Aorta (tissue), 5 donors: ENCODE data around the gene RESP18. TPM values are rescaled to one million over a fixed set of nuclear protein-coding genes. Genes with fewer than 3 reads are reported as not detected.

Experiments used
- ATAC-seq: fragments of 200-7000 bp; cut with Tn5 transposase; one replicate; pipeline ENCODE4 v1.9.1; 2022; ENCODE audit warnings: moderate library complexity; ENCODE audit not compliant: low FRiP score
- DNase-seq, 2 donors: peaks; one replicate each; pipeline ENCODE4 v3.0.0-alpha.2; 2020
- H3K27ac ChIP-seq, 2 donors: one replicate each; pipeline ENCODE4 v1.5.1; 2013; ENCODE audit warnings: low read length in 2 of 2, mild to moderate bottlenecking in 2 of 2, moderate library complexity in 2 of 2, control low read depth in 1 of 2, inconsistent platforms in 1 of 2, low read depth in 1 of 2
- H3K27me3 ChIP-seq, 2 donors: one replicate each; pipeline ENCODE4 v1.6.1; 2013; ENCODE audit warnings: control low read depth in 1 of 2, low read length in 1 of 2, mild to moderate bottlenecking in 1 of 2, moderate library complexity in 1 of 2; ENCODE audit not compliant: insufficient read depth in 2 of 2, control insufficient read depth in 1 of 2
- H3K36me3 ChIP-seq, 2 donors: one replicate each; pipeline ENCODE4 v1.6.1; 2013; ENCODE audit warnings: control low read depth in 1 of 2, low read length in 1 of 2, mild to moderate bottlenecking in 1 of 2; ENCODE audit not compliant: insufficient read depth in 2 of 2, control insufficient read depth in 1 of 2
- H3K4me1 ChIP-seq, 2 donors: one replicate each; pipeline ENCODE4 v1.6.1; 2013; ENCODE audit warnings: low read length in 2 of 2, control low read depth in 1 of 2, mild to moderate bottlenecking in 1 of 2, moderate library complexity in 1 of 2; ENCODE audit not compliant: insufficient read depth in 2 of 2, control insufficient read depth in 1 of 2
- H3K4me3 ChIP-seq, 2 donors: one replicate each; pipeline ENCODE4 v1.5.1; 2013; ENCODE audit warnings: low read length in 2 of 2, control low read depth in 1 of 2, mild to moderate bottlenecking in 1 of 2
- H3K9me3 ChIP-seq: one replicate; pipeline ENCODE4 v1.6.1; 2013; ENCODE audit warnings: mild to moderate bottlenecking, low read length; ENCODE audit not compliant: control insufficient read depth
- WGBS, 2 donors: extraction: QIAGEN DNeasy Blood & Tissue Kit; methylation state at CpG; one replicate each; pipeline ENCODE4 v1.1.7; 2013; 5-methylcytosine and 5-hydroxymethylcytosine counted together
- intact Hi-C, 2 donors: fragments of 100-400 bp; cut with DNase I; formaldehyde crosslinking; loops; one replicate each; pipeline versions ENCODE4 v1.14.2 to v1.15.0; 2022
- polyA plus RNA-seq, 2 donors: library from polyadenylated mRNA; stranded (reverse); fragments of 200-250 nt; gene quantifications; one replicate each; pipeline ENCODE4 v1.2.3, GENCODE V29; 2013
- total RNA-seq, 2 donors: library from RNA; stranded (reverse); fragmentation: NEBNext Ultra II Directional; extraction: Animal tissue kit (Norgen Biotek cat#: 25700); gene quantifications; one replicate each; pipeline ENCODE4 v1.2.1, GENCODE V29; 2021
- donor health status: healthy with polysubstance abuse.
- donor health status: Bipolar disorder and iron deficiency.
- donor health status: DM: no; HTN: no; CAD: no.
- donor health status: DM: no; HTN: no; CAD: no.
- donor health status: DM: yes; HTN: yes; CAD: no.

The RESP18 gene
- total and polyA plus RNA-seq, 4 donors: not detected

GRCh38 chr2:219298759-219299371 lies 33.7 kb downstream of the RESP18 start:
- Histone ChIP-seq H3K9me3 (no peaks in the 10 kb centered on the region), H3K36me3 (no peaks in the 10 kb centered on the region), H3K4me3 (no peak overlapping the region), H3K27me3 (no peaks in the 10 kb centered on the region), H3K4me1 (no peaks in the 10 kb centered on the region), H3K27ac (no peak overlapping the region)
- WGBS, 2 donors: 20 to 21% methylated on average over 15 of the region's 15 CpGs
- peak; percentile 90 to 96 for DNase-seq
- peak; percentile 86 for ATAC-seq
- intact Hi-C loops: loop anchor here (2.0 to 5.0 kb wide), 2 partner anchors 68 to 127 kb away; partner anchors contain the start of gene SLC23A3 (in 1 of the 2)

GRCh38 chr2:219297766-219298456 lies 34.6 kb downstream of the RESP18 start:
- DNase-seq: no peak
- ATAC-seq: no peak
- no peak overlapping the region for H3K27ac ChIP-seq
- H3K27me3 ChIP-seq: no peaks in the 10 kb centered on the region
- no peak overlapping the region for H3K4me3 ChIP-seq
- intact Hi-C loops: loop anchor here (2.0 to 5.0 kb wide), 2 partner anchors 67 to 126 kb away; partner anchors contain the start of gene SLC23A3 (in 1 of the 2)
- WGBS, 2 donors: 84 to 85% methylated on average over 14 of the region's 14 CpGs
- no peaks in the 10 kb centered on the region for H3K4me1 ChIP-seq
- H3K36me3 ChIP-seq: no peaks in the 10 kb centered on the region
- no peaks in the 10 kb centered on the region for H3K9me3 ChIP-seq

- Histone ChIP-seq H3K27ac (no peak overlapping the region), H3K27me3 (no peaks in the 10 kb centered on the region), H3K4me1 (no peaks in the 10 kb centered on the region), H3K36me3 (no peaks in the 10 kb centered on the region), H3K4me3 (no peak overlapping the region), H3K9me3 (no peaks in the 10 kb centered on the region)
- WGBS, 2 donors: 89 to 92% methylated on average over 25 of the region's 25 CpGs
- no peak for ATAC-seq
- DNase-seq: peak in 1 of 2 donors; percentile 77
- intact Hi-C loops: loop anchor here in 1 of 2 donors (5.0 kb wide), 1 partner anchor 125 kb away; the partner anchor contains the start of gene SLC23A3
These were observed 35.7 kb downstream of the RESP18 start for GRCh38 chr2:219296631-219297391.

GRCh38 chr2:219296142-219296541 lies 36.4 kb downstream of the RESP18 start:
- no peak for DNase-seq
- 85% methylated on average over 14 of the region's 14 CpGs for WGBS, 2 donors
- H3K27ac ChIP-seq: no peak overlapping the region

GRCh38 chr2:219294356-219295351 lies 37.9 kb downstream of the RESP18 start:
- Histone ChIP-seq H3K4me1 (no peaks in the 10 kb centered on the region), H3K27me3 (no peaks in the 10 kb centered on the region), H3K4me3 (peak overlapping the region; percentile 32 to 60), H3K27ac (peak overlapping the region in 1 of 2 donors; percentile 48), H3K36me3 (no peaks in the 10 kb centered on the region), H3K9me3 (no peaks in the 10 kb centered on the region)
- DNase-seq (peak; percentile 88 to 96), ATAC-seq (peak; percentile 93)
- 3 to 4% methylated on average over 51 to 67 of the region's 67 CpGs for WGBS, 2 donors
- intact Hi-C loops: loop anchor here (1.0 to 5.0 kb wide), 6 partner anchors 16 to 134 kb away; partner anchors contain the start of genes GLB1L (in 1 of the 2), NHEJ1 (in 1 of the 2), SLC23A3 (in 1 of the 2) and STK16 (in 1 of the 2)

More at GRCh38 chr2:219296142-219296541, 36.4 kb downstream of the RESP18 start:
- Histone ChIP-seq H3K27me3 (no peaks in the 10 kb centered on the region), H3K4me3 (no peak overlapping the region), H3K36me3 (no peaks in the 10 kb centered on the region), H3K9me3 (no peaks in the 10 kb centered on the region), H3K4me1 (no peaks in the 10 kb centered on the region)
- intact Hi-C loops: loop anchor here in 1 of 2 donors (5.0 kb wide), 1 partner anchor 124 kb away; the partner anchor contains the start of gene SLC23A3
- ATAC-seq: no peak

- WGBS, 2 donors: 81% methylated on average over 5 of the region's 5 CpGs
- H3K9me3 ChIP-seq: no peaks in the 10 kb centered on the region
- no peaks in the 10 kb centered on the region for H3K36me3 ChIP-seq
- no peaks in the 10 kb centered on the region for H3K4me1 ChIP-seq
- DNase-seq: peak in 1 of 2 donors; percentile 65
- H3K4me3 ChIP-seq: no peak overlapping the region
- no peak overlapping the region for H3K27ac ChIP-seq
- intact Hi-C loops: loop anchor here (1.0 to 5.0 kb wide), 4 partner anchors 15 to 133 kb away; partner anchors contain the start of genes GLB1L (in 1 of the 2), NHEJ1 (in 1 of the 2), STK16 (in 1 of the 2) and TUBA4A (in 1 of the 2)
- ATAC-seq: no peak
- no peaks in the 10 kb centered on the region for H3K27me3 ChIP-seq
These were observed 38.8 kb downstream of the RESP18 start for GRCh38 chr2:219293736-219294231.

GRCh38 chr2:219292616-219293015 lies 39.9 kb downstream of the RESP18 start:
- H3K4me3 ChIP-seq: no peak overlapping the region
- H3K36me3 ChIP-seq: no peaks in the 10 kb centered on the region
- intact Hi-C loops: loop anchor here in 1 of 2 donors (5.0 kb wide), 1 partner anchor 45 kb away; the partner anchor contains the start of genes GLB1L and STK16
- no peaks in the 10 kb centered on the region for H3K4me1 ChIP-seq
- WGBS, 2 donors: 89 to 92% methylated on average over 9 of the region's 9 CpGs
- H3K27ac ChIP-seq: no peak overlapping the region
- no peaks in the 10 kb centered on the region for H3K9me3 ChIP-seq
- no peaks in the 10 kb centered on the region for H3K27me3 ChIP-seq
- DNase-seq (no peak), ATAC-seq (no peak)
